Central memory CD4-positive, alpha-beta T cell (primary cell): ENCODE results near the gene USP21.
A peak's percentile ranks its signal among the peaks of the same experiment; 100 is the strongest.
"Not testable (repeated sequence)": the region's sequence is repeated elsewhere in the genome, so short reads cannot be mapped to it uniquely, and the experiment has no call there.

Experiments
- DNase-seq: peaks from one replicate; pipeline ENCODE4 v3.0.0; 2022
- total RNA-seq, 3 experiments: gene quantifications; one replicate each; lab custom pipeline; 2026; lab: John Stamatoyannopoulos, UW

The USP21 gene
- total RNA-seq = 17.1 to 48.4 (median 35.9) reads per million in 3 experiments

GRCh38 chr1:161159087-161159912 is at the start of gene USP21:
TSS of gene USP21 (plus strand) at chr1:161159500. CDS start at chr1:161160641, 1,141 bp downstream.
- peak; percentile 90 for DNase-seq

GRCh38 chr1:161111117-161111516 is 48.2 kb upstream of the USP21 start:
- DNase-seq = no peak

- no peak for DNase-seq
Observed at GRCh38 chr1:161111527-161111926, 47.8 kb upstream of the USP21 start.

GRCh38 chr1:161113915-161114314 is 45.4 kb upstream of the USP21 start:
- DNase-seq = no peak

GRCh38 chr1:161114556-161114955 is 44.7 kb upstream of the USP21 start:
- DNase-seq = no peak

- DNase-seq = no peak
Observed at GRCh38 chr1:161115132-161115711, 44.1 kb upstream of the USP21 start.

- not testable (repeated sequence) for DNase-seq
Observed at GRCh38 chr1:161115961-161116360, 43.3 kb upstream of the USP21 start.

- DNase-seq = peak; percentile 83
Observed at GRCh38 chr1:161117759-161118581, 41.3 kb upstream of the USP21 start, which contains the start of the genes NIT1 and PFDN2. TSS of gene NIT1 (plus strand) at chr1:161118105. CDS start at chr1:161118177, 72 bp downstream. TSS of gene PFDN2 (minus strand) at chr1:161118037. CDS start at chr1:161118026, 11 bp downstream.

- peak; percentile 71 for DNase-seq
Observed at GRCh38 chr1:161119092-161119903, 40.0 kb upstream of the USP21 start.

- no peak for DNase-seq
Observed at GRCh38 chr1:161121042-161121650, 38.2 kb upstream of the USP21 start.

GRCh38 chr1:161121834-161122233 is 37.5 kb upstream of the USP21 start:
- no peak for DNase-seq

GRCh38 chr1:161122967-161123366 is 36.3 kb upstream of the USP21 start:
- no peak for DNase-seq

- no peak for DNase-seq
Observed at GRCh38 chr1:161127649-161128048, 31.7 kb upstream of the USP21 start.

- DNase-seq = no peak
Observed at GRCh38 chr1:161128591-161129420, 30.5 kb upstream of the USP21 start.

- DNase-seq = no peak
Observed at GRCh38 chr1:161130266-161130665, 29.0 kb upstream of the USP21 start.

GRCh38 chr1:161131523-161132409 is 27.5 kb upstream of the USP21 start:
- DNase-seq = peak; percentile 21

- peak; percentile 94 for DNase-seq
Observed at GRCh38 chr1:161132410-161133219, 26.7 kb upstream of the USP21 start, which contains the start of gene DEDD. TSS of gene DEDD (minus strand) at chr1:161132667. CDS start at chr1:161124462, 8,205 bp downstream.

- no peak for DNase-seq
Observed at GRCh38 chr1:161133220-161133740, 26.0 kb upstream of the USP21 start.
